HepG2 (cell line): Measurements from ENCODE around the gene SPAG9.

Experiments used
- DPF2 ChIP-seq: sonication (generic); formaldehyde crosslinking; IDR thresholded peaks from 2 replicates; pipeline ENCODE4 v1.4.0; 2020; ENCODE audit warnings: mild to moderate bottlenecking, low read depth, missing genetic modification reagents, borderline replicate concordance
- ZFP37 ChIP-seq: sonication (generic); formaldehyde crosslinking; IDR thresholded peaks from 2 replicates; pipeline ENCODE4 v1.4.0; 2020; ENCODE audit warnings: missing genetic modification reagents, borderline replicate concordance
- TF ChIP-seq, protein P1 (sequence below): sonication (generic); formaldehyde crosslinking; IDR thresholded peaks from 2 replicates; pipeline ENCODE4 v1.4.0; 2020; ENCODE audit warnings: low read depth, mild to moderate bottlenecking, missing genetic modification reagents
- TF ChIP-seq, protein P2 (sequence below): sonication (generic); formaldehyde crosslinking; IDR thresholded peaks from 2 replicates; pipeline ENCODE4 v1.4.0; 2020; ENCODE audit warnings: missing genetic modification reagents

- TF ChIP-seq ZFP37 (CRISPR knock-in tag): no peak
- TF ChIP-seq, protein P1, sequence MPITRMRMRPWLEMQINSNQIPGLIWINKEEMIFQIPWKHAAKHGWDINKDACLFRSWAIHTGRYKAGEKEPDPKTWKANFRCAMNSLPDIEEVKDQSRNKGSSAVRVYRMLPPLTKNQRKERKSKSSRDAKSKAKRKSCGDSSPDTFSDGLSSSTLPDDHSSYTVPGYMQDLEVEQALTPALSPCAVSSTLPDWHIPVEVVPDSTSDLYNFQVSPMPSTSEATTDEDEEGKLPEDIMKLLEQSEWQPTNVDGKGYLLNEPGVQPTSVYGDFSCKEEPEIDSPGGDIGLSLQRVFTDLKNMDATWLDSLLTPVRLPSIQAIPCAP (CRISPR knock-in tag): no peak
- TF ChIP-seq, protein P2, sequence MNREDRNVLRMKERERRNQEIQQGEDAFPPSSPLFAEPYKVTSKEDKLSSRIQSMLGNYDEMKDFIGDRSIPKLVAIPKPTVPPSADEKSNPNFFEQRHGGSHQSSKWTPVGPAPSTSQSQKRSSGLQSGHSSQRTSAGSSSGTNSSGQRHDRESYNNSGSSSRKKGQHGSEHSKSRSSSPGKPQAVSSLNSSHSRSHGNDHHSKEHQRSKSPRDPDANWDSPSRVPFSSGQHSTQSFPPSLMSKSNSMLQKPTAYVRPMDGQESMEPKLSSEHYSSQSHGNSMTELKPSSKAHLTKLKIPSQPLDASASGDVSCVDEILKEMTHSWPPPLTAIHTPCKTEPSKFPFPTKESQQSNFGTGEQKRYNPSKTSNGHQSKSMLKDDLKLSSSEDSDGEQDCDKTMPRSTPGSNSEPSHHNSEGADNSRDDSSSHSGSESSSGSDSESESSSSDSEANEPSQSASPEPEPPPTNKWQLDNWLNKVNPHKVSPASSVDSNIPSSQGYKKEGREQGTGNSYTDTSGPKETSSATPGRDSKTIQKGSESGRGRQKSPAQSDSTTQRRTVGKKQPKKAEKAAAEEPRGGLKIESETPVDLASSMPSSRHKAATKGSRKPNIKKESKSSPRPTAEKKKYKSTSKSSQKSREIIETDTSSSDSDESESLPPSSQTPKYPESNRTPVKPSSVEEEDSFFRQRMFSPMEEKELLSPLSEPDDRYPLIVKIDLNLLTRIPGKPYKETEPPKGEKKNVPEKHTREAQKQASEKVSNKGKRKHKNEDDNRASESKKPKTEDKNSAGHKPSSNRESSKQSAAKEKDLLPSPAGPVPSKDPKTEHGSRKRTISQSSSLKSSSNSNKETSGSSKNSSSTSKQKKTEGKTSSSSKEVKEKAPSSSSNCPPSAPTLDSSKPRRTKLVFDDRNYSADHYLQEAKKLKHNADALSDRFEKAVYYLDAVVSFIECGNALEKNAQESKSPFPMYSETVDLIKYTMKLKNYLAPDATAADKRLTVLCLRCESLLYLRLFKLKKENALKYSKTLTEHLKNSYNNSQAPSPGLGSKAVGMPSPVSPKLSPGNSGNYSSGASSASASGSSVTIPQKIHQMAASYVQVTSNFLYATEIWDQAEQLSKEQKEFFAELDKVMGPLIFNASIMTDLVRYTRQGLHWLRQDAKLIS (CRISPR knock-in tag): no peak
- TF ChIP-seq DPF2 (CRISPR knock-in tag): no peak
Measured at GRCh38 chr17:51149163-51149562, 28.5 kb upstream of the SPAG9 start.
